Peyer's patch (tissue), 4 donors: ENCODE data around the gene DDRGK1.

Experiments used
- POLR2A ChIP-seq, 2 donors: fragments of 450-650 bp; IDR thresholded peaks; one replicate each; pipeline ENCODE4 v1.5.1; 2017; ENCODE audit warnings: antibody characterized with exemption in 2 of 2, mild to moderate bottlenecking in 2 of 2, moderate library complexity in 2 of 2
- TF ChIP-seq, protein P1 (sequence below), 6 experiments: fragments of 450-650 bp in 4 of 6; fragments of 200-600 bp in 2 of 6; sonication (generic) in 1 of 6; IDR thresholded peaks; one replicate each; pipeline ENCODE4 v1.5.1; 2017 to 2019; ENCODE audit warnings: antibody characterized with exemption in 6 of 6, mild to moderate bottlenecking in 3 of 6, moderate library complexity in 1 of 6

DNA sequence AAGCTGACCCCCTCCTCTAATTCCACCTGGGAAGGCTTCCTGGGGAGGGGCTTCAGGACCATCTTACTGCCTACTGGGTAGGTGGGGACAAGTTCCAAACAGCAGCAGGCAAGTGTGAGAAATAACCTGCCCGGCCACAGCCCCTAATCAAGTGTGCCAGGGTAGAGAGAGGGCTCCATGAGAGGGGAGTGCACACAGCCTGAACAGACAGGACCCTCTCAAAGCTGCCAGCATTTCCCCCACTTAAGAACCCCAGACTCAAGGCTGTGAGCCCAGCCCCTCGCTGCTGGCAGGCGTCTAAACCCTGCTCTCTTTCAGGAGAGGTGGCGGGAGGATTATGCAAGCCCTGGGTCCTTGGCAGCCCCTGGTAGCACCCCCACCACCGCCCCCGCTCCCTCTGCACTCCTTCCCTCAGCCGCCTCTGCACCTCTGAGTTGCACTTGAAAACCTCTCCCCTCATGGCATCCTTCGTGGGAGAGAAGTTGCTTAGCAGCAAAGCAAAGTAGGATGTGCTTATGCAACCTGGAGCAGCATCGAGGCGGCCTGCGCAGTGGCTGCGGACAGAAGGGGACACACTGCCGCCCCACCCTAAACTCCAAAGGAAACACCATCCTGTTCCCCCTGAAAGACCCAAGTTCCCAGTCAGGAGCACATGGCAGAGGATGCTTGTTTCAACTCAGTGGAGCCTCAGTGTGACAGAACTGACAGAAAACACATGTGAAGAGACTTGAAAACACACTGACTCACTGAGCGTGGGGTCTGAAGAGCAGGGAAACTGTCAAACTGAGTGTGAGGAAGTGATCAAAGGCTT lies 10.5 kb downstream of the DDRGK1 start:
- TF ChIP-seq POLR2A (IDR thresholded peaks at IDR 0.05): no peak
- TF ChIP-seq, protein P1, sequence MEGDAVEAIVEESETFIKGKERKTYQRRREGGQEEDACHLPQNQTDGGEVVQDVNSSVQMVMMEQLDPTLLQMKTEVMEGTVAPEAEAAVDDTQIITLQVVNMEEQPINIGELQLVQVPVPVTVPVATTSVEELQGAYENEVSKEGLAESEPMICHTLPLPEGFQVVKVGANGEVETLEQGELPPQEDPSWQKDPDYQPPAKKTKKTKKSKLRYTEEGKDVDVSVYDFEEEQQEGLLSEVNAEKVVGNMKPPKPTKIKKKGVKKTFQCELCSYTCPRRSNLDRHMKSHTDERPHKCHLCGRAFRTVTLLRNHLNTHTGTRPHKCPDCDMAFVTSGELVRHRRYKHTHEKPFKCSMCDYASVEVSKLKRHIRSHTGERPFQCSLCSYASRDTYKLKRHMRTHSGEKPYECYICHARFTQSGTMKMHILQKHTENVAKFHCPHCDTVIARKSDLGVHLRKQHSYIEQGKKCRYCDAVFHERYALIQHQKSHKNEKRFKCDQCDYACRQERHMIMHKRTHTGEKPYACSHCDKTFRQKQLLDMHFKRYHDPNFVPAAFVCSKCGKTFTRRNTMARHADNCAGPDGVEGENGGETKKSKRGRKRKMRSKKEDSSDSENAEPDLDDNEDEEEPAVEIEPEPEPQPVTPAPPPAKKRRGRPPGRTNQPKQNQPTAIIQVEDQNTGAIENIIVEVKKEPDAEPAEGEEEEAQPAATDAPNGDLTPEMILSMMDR (IDR thresholded peaks at IDR 0.05): no peak
